RWPE2 (cell line): ENCODE measurements around the gene FBXO45.
A peak's percentile ranks its signal among the peaks of the same experiment; 100 is the strongest.

Experiments used
- ATAC-seq: fragments of 200-7000 bp; cut with Tn5 transposase; 3 replicates; pipeline ENCODE4 v1.9.1; 2021; ENCODE audit warnings: low read depth
- DNase-seq: peaks from one replicate; pipeline ENCODE4 v3.0.0-alpha.2; 2020; ENCODE audit warnings: low spot score
- H3K27ac ChIP-seq: fragments of 450-650 bp; 2 replicates; pipeline ENCODE4 v1.5.1; 2017; ENCODE audit warnings: mild to moderate bottlenecking; ENCODE audit not compliant: poor library complexity, severe bottlenecking
- H3K27me3 ChIP-seq: fragments of 250-450 bp; sonication (Bioruptor Pico); 2 replicates; pipeline ENCODE4 v1.5.1; 2021; ENCODE audit warnings: mild to moderate bottlenecking, moderate library complexity; ENCODE audit not compliant: insufficient read depth, poor library complexity, severe bottlenecking
- H3K36me3 ChIP-seq: fragments of 250-450 bp; sonication (Bioruptor Pico); 2 replicates; pipeline ENCODE4 v1.5.1; 2020; ENCODE audit warnings: low read depth, mild to moderate bottlenecking, moderate library complexity
- H3K4me1 ChIP-seq: fragments of 250-450 bp; sonication (Bioruptor Pico); 2 replicates; pipeline ENCODE4 v1.5.1; 2021; ENCODE audit warnings: mild to moderate bottlenecking, moderate library complexity; ENCODE audit not compliant: insufficient read depth, poor library complexity, severe bottlenecking
- H3K4me3 ChIP-seq: fragments of 250-450 bp; sonication (Bioruptor Pico); 2 replicates; pipeline ENCODE4 v1.5.1; 2021; ENCODE audit warnings: mild to moderate bottlenecking, moderate library complexity; ENCODE audit not compliant: severe bottlenecking
- H3K9me3 ChIP-seq: fragments of 250-450 bp; sonication (Bioruptor Pico); 2 replicates; pipeline ENCODE4 v1.5.1; 2021; ENCODE audit warnings: mild to moderate bottlenecking, moderate library complexity; ENCODE audit not compliant: severe bottlenecking
- CTCF ChIP-seq: fragments of 450-650 bp; IDR thresholded peaks from one replicate; pipeline ENCODE4 v1.5.1; 2017; ENCODE audit warnings: mild to moderate bottlenecking, moderate library complexity; ENCODE audit not compliant: poor library complexity, severe bottlenecking

Gene FBXO45

DNA sequence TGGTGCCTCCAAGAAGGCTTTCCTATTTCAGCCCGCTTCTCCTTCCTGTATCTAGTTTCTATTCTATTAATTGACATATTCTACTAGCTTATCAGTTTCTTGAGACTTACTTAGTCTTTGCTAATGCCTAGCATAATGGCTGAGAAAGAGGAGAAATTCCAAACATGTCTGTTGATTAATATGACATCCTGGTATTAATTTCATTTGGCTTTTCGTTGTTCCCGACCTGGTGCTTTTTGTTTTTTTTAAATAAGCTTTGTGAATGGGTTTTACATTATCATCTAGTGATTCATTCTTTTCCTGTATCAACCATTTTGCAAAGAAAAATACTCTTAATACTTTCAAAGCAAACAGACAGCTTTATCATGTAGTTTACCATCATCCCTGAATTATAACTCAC lies 13.2 kb upstream of the FBXO45 start:
- no peaks in the 10 kb centered on the region for H3K27me3 ChIP-seq
- H3K9me3 ChIP-seq: no peaks in the 10 kb centered on the region
- peaks cover under 1% of the 10 kb centered on the region for H3K36me3 ChIP-seq
- H3K4me1 ChIP-seq: no peaks in the 10 kb centered on the region
- H3K4me3 ChIP-seq: no peak overlapping the region
- H3K27ac ChIP-seq: no peak overlapping the region
- TF ChIP-seq CTCF: no peak
- no peak for ATAC-seq
- no peak for DNase-seq

- Histone ChIP-seq H3K27me3 (no peaks in the 10 kb centered on the region), H3K36me3 (peaks cover 6% of the 10 kb centered on the region), H3K9me3 (no peaks in the 10 kb centered on the region), H3K4me3 (no peak overlapping the region), H3K27ac (no peak overlapping the region), H3K4me1 (no peaks in the 10 kb centered on the region)
- DNase-seq: no peak
- no peak for ATAC-seq
- TF ChIP-seq CTCF: no peak
Measured at GRCh38 chr3:196557236-196557635, 11.2 kb upstream of the FBXO45 start.

DNA sequence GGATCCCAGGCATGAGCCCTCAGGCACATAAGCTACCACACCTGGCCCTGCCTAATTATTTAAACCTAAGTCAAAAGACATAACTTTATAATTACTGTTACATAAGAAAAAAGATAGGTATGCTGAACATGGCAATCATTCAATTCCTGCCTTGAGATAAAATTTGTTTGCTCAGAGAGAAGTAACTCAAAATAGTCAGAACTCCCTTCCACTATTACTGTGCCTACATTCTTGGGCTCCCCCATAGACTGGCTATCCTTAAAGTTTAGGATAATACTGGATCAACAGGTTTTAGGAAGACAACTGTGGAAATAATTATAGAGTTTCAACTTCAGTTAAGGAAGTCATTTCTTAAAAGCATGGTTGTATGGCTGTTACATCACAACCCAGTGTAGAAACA lies 10.0 kb upstream of the FBXO45 start:
- peaks cover 15% of the 10 kb centered on the region for H3K36me3 ChIP-seq
- H3K9me3 ChIP-seq: no peaks in the 10 kb centered on the region
- no peak overlapping the region for H3K4me3 ChIP-seq
- no peak for TF ChIP-seq CTCF
- H3K27ac ChIP-seq: no peak overlapping the region
- H3K27me3 ChIP-seq: no peaks in the 10 kb centered on the region
- DNase-seq (no peak), ATAC-seq (no peak)
- peaks cover 5% of the 10 kb centered on the region for H3K4me1 ChIP-seq

GRCh38 chr3:196559826-196560225 lies 8.6 kb upstream of the FBXO45 start:
- no peak for DNase-seq
- no peak for TF ChIP-seq CTCF
- Histone ChIP-seq H3K27me3 (no peaks in the 10 kb centered on the region), H3K9me3 (no peaks in the 10 kb centered on the region), H3K4me1 (peaks cover 15% of the 10 kb centered on the region), H3K27ac (peak overlapping the region; percentile 16), H3K4me3 (no peak overlapping the region), H3K36me3 (peaks cover 15% of the 10 kb centered on the region)
- ATAC-seq: no peak

DNA sequence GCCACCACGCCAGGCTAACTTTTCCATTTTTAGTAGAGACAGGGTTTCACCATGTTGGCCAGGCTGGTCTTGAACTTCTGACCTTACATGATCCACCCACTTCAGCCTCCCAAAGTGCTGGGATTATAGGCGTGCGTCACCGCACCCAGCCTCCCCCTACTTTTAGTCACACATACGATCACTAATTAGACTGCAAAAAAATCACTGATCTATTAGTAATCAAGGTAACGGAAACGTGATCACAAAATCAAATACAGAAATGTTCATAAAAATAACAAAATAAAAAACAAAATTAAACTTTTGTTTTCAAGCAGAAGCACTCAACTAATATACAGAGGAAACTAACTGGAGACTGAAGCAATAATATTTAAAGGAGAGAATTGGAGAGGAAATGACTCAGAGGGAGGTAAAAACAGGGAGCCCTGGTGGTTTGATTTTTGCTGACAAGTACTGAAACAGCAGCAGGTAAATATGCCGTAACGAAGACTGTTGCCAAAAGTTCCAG lies 4.7 kb upstream of the FBXO45 start:
- Histone ChIP-seq H3K36me3 (peaks cover 23% of the 10 kb centered on the region), H3K4me3 (no peak overlapping the region), H3K27ac (peak overlapping the region; percentile 83), H3K9me3 (no peaks in the 10 kb centered on the region), H3K27me3 (no peaks in the 10 kb centered on the region), H3K4me1 (peaks cover 22% of the 10 kb centered on the region)
- TF ChIP-seq CTCF: no peak
- peak; percentile 59 for ATAC-seq
- DNase-seq: no peak
